ENCODE measurements around the gene SSH2.
"Not testable (repeated sequence)": the region's sequence is repeated elsewhere in the genome, so short reads cannot be mapped to it uniquely, and the experiment has no call there.

SSH2 gene

GRCh38 chr17:29789196-29790170 is 140.5 kb downstream of the SSH2 start:
- no peak for DNase-seq (ENCODE audit: low read depth in 1 of 2, low spot score in 1 of 2)

GRCh38 chr17:29787995-29788394 is 142.0 kb downstream of the SSH2 start:
- DNase-seq (ENCODE audit: low read depth in 1 of 2, low spot score in 1 of 2) = no peak

- DNase-seq (ENCODE audit: low read depth in 1 of 2, low spot score in 1 of 2) = no peak
Measured at GRCh38 chr17:29782917-29783316, 147.1 kb downstream of the SSH2 start.

GRCh38 chr17:29779812-29780190 is 150.2 kb downstream of the SSH2 start:
- not testable (repeated sequence) for DNase-seq (ENCODE audit: low read depth in 1 of 2, low spot score in 1 of 2)

- peak; percentile 63 to 75 for DNase-seq (ENCODE audit: low read depth in 1 of 2, low spot score in 1 of 2)
Measured at GRCh38 chr17:29778956-29779811, 150.8 kb downstream of the SSH2 start.

GRCh38 chr17:29777663-29778062 is 152.4 kb downstream of the SSH2 start:
- no peak for DNase-seq (ENCODE audit: low read depth in 1 of 2, low spot score in 1 of 2)

- no peak for DNase-seq (ENCODE audit: low read depth in 1 of 2, low spot score in 1 of 2)
Measured at GRCh38 chr17:29776026-29776425, 154.0 kb downstream of the SSH2 start.

- DNase-seq (ENCODE audit: low read depth in 1 of 2, low spot score in 1 of 2) = no peak
Measured at GRCh38 chr17:29772981-29773380, 157.0 kb downstream of the SSH2 start.

- DNase-seq (ENCODE audit: low read depth in 1 of 2, low spot score in 1 of 2) = no peak
Measured at GRCh38 chr17:29771546-29771945, 158.5 kb downstream of the SSH2 start.

GRCh38 chr17:29769225-29769624 is 160.8 kb downstream of the SSH2 start:
- DNase-seq (ENCODE audit: low read depth in 1 of 2, low spot score in 1 of 2) = no peak

- DNase-seq (ENCODE audit: low read depth in 1 of 2, low spot score in 1 of 2) = no peak
Measured at GRCh38 chr17:29766796-29767327, 163.2 kb downstream of the SSH2 start.

GRCh38 chr17:29764748-29765147 is 165.3 kb downstream of the SSH2 start:
- no peak for DNase-seq (ENCODE audit: low read depth in 1 of 2, low spot score in 1 of 2)

GRCh38 chr17:29764217-29764616 is 165.8 kb downstream of the SSH2 start:
- DNase-seq (ENCODE audit: low read depth in 1 of 2, low spot score in 1 of 2) = no peak

GRCh38 chr17:29763273-29763672 is 166.8 kb downstream of the SSH2 start:
- DNase-seq (ENCODE audit: low read depth in 1 of 2, low spot score in 1 of 2) = no peak

GRCh38 chr17:29761040-29761761 is 168.8 kb downstream of the SSH2 start:
- peak; percentile 69 to 88 for DNase-seq (ENCODE audit: low read depth in 1 of 2, low spot score in 1 of 2)

GRCh38 chr17:29760279-29761039 is 169.6 kb downstream of the SSH2 start:
- DNase-seq (ENCODE audit: low read depth in 1 of 2, low spot score in 1 of 2) = peak; percentile 20 to 23

- no peak for DNase-seq (ENCODE audit: low read depth in 1 of 2, low spot score in 1 of 2)
Measured at GRCh38 chr17:29758255-29758654, 171.8 kb downstream of the SSH2 start.

- no peak for DNase-seq (ENCODE audit: low read depth in 1 of 2, low spot score in 1 of 2)
Measured at GRCh38 chr17:29757788-29758187, 172.2 kb downstream of the SSH2 start.

GRCh38 chr17:29753845-29754439 is 176.1 kb downstream of the SSH2 start:
- no peak for DNase-seq (ENCODE audit: low read depth in 1 of 2, low spot score in 1 of 2)
